OCI-LY1 (cell line): Measurements from ENCODE around the gene PGAP1.

Source experiments
- CTCF ChIP-seq: fragments of 200-600 bp; sonication (generic), shearing (Covaris generic); IDR thresholded peaks from 2 replicates; pipeline ENCODE4 v1.5.1; 2017; ENCODE audit warnings: mild to moderate bottlenecking, antibody characterized with exemption, low read length, moderate library complexity, mixed read lengths
- EZH2 ChIP-seq: fragments of 200-600 bp; sonication (generic), shearing (Covaris generic); IDR thresholded peaks from 2 replicates; pipeline ENCODE4 v1.8.0; 2017; ENCODE audit warnings: borderline replicate concordance, mixed run types, mild to moderate bottlenecking, antibody characterized with exemption, low read length, moderate library complexity, mixed read lengths

DNA sequence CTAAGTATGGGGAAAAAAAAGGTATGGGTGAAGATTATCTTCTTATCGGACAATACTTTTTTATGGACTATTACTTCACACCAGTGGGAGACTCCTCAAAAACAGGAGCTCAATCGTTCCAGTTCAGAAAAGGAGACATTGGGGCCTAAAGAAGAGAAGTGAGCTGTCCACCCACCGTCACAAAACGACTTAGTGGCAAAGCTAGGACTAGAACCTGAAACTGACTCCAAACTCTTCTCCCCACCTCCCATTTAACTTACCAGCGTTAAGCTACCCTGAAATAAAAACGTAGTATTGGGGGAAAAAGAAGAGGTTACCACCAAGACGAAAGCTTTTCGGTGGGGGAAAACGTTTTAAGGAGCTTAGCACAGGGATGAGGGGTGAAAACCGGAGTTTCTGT lies 127.5 kb downstream of the PGAP1 start:
- TF ChIP-seq CTCF (no peak), EZH2 (no peak)
